GM19193 (cell line): ENCODE results near the gene NSUN6.

ENCODE experiments used
- POLR2A ChIP-seq: IDR thresholded peaks from 4 replicates; pipeline ENCODE4 v1.6.1; 2011; ENCODE audit not compliant: insufficient read depth, insufficient read length; ENCODE audit errors: extremely low read depth

The NSUN6 gene

GRCh38 chr10:18651324-18652007 is at the start of gene NSUN6:
NSUN6 (minus strand) TSS chr10:18651587; CDS start chr10:18651203, 384 bp downstream.
- peak; percentile 74 for TF ChIP-seq POLR2A

- no peak for TF ChIP-seq POLR2A
Measured at GRCh38 chr10:18699849-18700840, 48.8 kb upstream of the NSUN6 start.

- no peak for TF ChIP-seq POLR2A
Measured at GRCh38 chr10:18690541-18690940, 39.2 kb upstream of the NSUN6 start.

- TF ChIP-seq POLR2A: no peak
Measured at GRCh38 chr10:18689498-18689897, 38.1 kb upstream of the NSUN6 start.

- no peak for TF ChIP-seq POLR2A
Measured at GRCh38 chr10:18687706-18688105, 36.3 kb upstream of the NSUN6 start.

- TF ChIP-seq POLR2A: no peak
Measured at GRCh38 chr10:18687195-18687594, 35.8 kb upstream of the NSUN6 start.

GRCh38 chr10:18685555-18685954 is 34.2 kb upstream of the NSUN6 start:
- TF ChIP-seq POLR2A: no peak

GRCh38 chr10:18684953-18685352 is 33.6 kb upstream of the NSUN6 start:
- TF ChIP-seq POLR2A: no peak

- TF ChIP-seq POLR2A: no peak
Measured at GRCh38 chr10:18684416-18684815, 33.0 kb upstream of the NSUN6 start.

- no peak for TF ChIP-seq POLR2A
Measured at GRCh38 chr10:18683427-18683826, 32.0 kb upstream of the NSUN6 start.

- TF ChIP-seq POLR2A: no peak
Measured at GRCh38 chr10:18681971-18682411, 30.6 kb upstream of the NSUN6 start.

GRCh38 chr10:18681366-18681765 is 30.0 kb upstream of the NSUN6 start:
- no peak for TF ChIP-seq POLR2A

- no peak for TF ChIP-seq POLR2A
Measured at GRCh38 chr10:18680754-18681153, 29.4 kb upstream of the NSUN6 start.

GRCh38 chr10:18675086-18675801 is 23.9 kb upstream of the NSUN6 start:
- TF ChIP-seq POLR2A: no peak

- no peak for TF ChIP-seq POLR2A
Measured at GRCh38 chr10:18668026-18668425, 16.6 kb upstream of the NSUN6 start.
